DMS79 (cell line): ENCODE data around the gene GIMAP1.
"Not testable (repeated sequence)": the region's sequence is repeated elsewhere in the genome, so short reads cannot be mapped to it uniquely, and the experiment has no call there.

ENCODE experiments used
- DNase-seq: peaks from one replicate; lab custom pipeline; 2025; lab: John Stamatoyannopoulos, UW

The GIMAP1 gene

GRCh38 chr7:150716368-150716767, at the start of gene GIMAP1:
Gene GIMAP1 (plus strand): TSS chr7:150716613. CDS start chr7:150719048, 2,435 bp downstream.
- DNase-seq = no peak

GRCh38 chr7:150668472-150668911, 47.9 kb upstream of the GIMAP1 start:
- DNase-seq = no peak

- DNase-seq = no peak
Measured at GRCh38 chr7:150668977-150669376, 47.4 kb upstream of the GIMAP1 start.

- DNase-seq = not testable (repeated sequence)
Measured at GRCh38 chr7:150671798-150672585, 44.4 kb upstream of the GIMAP1 start.

- no peak for DNase-seq
Measured at GRCh38 chr7:150675714-150676113, 40.7 kb upstream of the GIMAP1 start.

GRCh38 chr7:150676276-150676675, 40.1 kb upstream of the GIMAP1 start:
- DNase-seq = not testable (repeated sequence)

GRCh38 chr7:150676854-150677253, 39.6 kb upstream of the GIMAP1 start:
- DNase-seq = not testable (repeated sequence)

GRCh38 chr7:150678601-150679000, 37.8 kb upstream of the GIMAP1 start:
- DNase-seq = not testable (repeated sequence)

- not testable (repeated sequence) for DNase-seq
Measured at GRCh38 chr7:150680364-150680763, 36.0 kb upstream of the GIMAP1 start.

- DNase-seq = no peak
Measured at GRCh38 chr7:150685219-150686029, 31.0 kb upstream of the GIMAP1 start, which contains the start of gene GIMAP2. Gene GIMAP2 (plus strand): TSS chr7:150685706. CDS start chr7:150687060, 1,354 bp downstream.

- DNase-seq = no peak
Measured at GRCh38 chr7:150686030-150686631, 30.3 kb upstream of the GIMAP1 start.

- DNase-seq = no peak
Measured at GRCh38 chr7:150688630-150689029, 27.8 kb upstream of the GIMAP1 start.

- no peak for DNase-seq
Measured at GRCh38 chr7:150695654-150696053, 20.8 kb upstream of the GIMAP1 start.

GRCh38 chr7:150703209-150703608, 13.2 kb upstream of the GIMAP1 start:
- DNase-seq = no peak

GRCh38 chr7:150715293-150715692, 1.1 kb upstream of the GIMAP1 start:
- no peak for DNase-seq

GRCh38 chr7:150715738-150716137, 675 bp upstream of the GIMAP1 start:
- no peak for DNase-seq

- DNase-seq = no peak
Measured at GRCh38 chr7:150716939-150717338, 526 bp downstream of the GIMAP1 start.

- DNase-seq = no peak
Measured at GRCh38 chr7:150717814-150718420, 1.5 kb downstream of the GIMAP1 start.

- DNase-seq = no peak
Measured at GRCh38 chr7:150719436-150719835, 3.0 kb downstream of the GIMAP1 start.

GRCh38 chr7:150719960-150720891, 3.8 kb downstream of the GIMAP1 start:
- DNase-seq = no peak

- DNase-seq = no peak
Measured at GRCh38 chr7:150721970-150722373, 5.6 kb downstream of the GIMAP1 start.
